ENCODE data around the gene EIPR1.
A peak's percentile ranks its signal among the peaks of the same experiment; 100 is the strongest.

Gene EIPR1

DNA sequence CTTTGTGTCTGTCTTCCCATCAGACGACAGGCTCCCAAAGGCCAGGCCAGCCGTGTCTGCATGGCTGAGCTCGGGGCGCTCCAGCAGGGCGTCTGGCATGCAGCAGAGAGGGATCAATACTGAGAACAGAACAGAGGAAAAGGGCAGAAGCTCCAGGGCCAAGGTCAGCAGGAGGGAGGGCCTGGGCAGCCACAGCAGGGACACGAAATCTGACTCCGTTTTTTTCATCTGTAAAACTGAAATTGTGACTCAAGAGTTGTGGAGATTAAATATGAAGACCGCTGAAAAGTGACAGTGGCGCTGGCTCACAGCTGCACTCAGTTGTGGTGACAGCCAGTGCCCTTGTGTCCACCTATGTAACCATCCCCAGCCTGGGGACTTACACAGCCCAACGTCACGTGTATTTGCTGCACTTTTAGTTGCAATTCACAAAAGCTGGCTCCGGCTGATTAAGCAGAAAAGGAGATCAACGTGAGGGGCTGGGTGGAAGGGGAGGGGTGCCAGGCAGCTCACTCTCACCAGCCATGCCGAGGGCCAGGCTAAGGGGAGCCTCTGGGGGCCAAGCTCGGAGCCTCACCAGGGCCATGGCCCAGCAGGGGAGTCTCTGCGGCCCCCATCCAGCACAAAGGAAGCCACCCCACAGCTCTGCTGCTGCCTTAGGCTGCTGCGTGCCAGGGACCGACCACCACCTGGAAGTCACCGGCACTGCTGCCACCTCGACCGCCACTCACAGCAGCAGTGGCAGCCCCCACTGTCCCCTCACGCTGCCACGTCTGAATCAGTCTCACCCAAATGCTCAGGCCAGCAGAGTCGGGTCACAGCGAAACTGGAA is 74.7 kb downstream of the EIPR1 start:
- TF ChIP-seq, protein P1, sequence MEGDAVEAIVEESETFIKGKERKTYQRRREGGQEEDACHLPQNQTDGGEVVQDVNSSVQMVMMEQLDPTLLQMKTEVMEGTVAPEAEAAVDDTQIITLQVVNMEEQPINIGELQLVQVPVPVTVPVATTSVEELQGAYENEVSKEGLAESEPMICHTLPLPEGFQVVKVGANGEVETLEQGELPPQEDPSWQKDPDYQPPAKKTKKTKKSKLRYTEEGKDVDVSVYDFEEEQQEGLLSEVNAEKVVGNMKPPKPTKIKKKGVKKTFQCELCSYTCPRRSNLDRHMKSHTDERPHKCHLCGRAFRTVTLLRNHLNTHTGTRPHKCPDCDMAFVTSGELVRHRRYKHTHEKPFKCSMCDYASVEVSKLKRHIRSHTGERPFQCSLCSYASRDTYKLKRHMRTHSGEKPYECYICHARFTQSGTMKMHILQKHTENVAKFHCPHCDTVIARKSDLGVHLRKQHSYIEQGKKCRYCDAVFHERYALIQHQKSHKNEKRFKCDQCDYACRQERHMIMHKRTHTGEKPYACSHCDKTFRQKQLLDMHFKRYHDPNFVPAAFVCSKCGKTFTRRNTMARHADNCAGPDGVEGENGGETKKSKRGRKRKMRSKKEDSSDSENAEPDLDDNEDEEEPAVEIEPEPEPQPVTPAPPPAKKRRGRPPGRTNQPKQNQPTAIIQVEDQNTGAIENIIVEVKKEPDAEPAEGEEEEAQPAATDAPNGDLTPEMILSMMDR (conservative IDR thresholded peaks at IDR 0.05) = no peak
- no peak for TF ChIP-seq ZFX (IDR thresholded peaks at IDR 0.05)
- peak overlapping the region; percentile 34; the same call in 1 of the 2 replicates for H3K27ac ChIP-seq

DNA sequence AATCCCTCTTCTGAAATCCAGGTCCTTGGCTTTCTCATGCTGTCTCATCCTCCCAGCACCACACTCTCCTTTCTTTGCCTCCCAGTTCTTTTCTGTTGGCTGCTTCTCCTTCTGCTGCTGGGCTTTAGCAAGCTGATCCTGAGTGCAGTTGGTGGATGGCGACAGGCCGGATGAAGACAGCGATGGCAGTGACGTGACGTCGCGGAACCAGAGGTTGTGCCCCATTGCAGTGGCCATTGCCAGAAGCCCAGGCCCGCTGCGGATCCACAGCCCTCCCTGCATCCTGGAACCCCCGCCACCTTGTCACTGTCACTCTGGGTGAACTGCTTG is 75.2 kb downstream of the EIPR1 start:
- H3K27ac ChIP-seq = no peak overlapping the region; the same call in 1 of the 2 replicates
- TF ChIP-seq, protein P1 (conservative IDR thresholded peaks at IDR 0.05) = no peak
- TF ChIP-seq ZFX (IDR thresholded peaks at IDR 0.05) = no peak

DNA sequence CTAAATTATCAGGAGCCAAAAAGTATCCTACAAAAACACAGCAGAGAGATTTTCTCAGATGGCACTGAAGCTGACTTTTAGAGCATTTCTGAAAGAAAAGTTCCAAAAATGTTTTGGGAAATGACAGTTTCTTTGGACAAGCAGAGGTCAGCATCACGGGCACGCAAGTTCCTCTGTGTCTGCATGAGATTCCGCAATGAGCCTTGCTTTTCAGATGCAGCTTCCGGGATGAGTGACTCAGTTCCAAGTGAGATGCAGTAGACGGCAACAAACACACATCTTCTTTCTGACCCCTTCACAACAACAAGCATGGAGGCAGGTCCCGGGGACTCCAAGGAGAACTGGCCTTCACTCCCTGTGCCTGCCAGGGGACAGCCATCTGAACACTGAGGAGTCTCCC is 76.6 kb downstream of the EIPR1 start:
- TF ChIP-seq ZFX (IDR thresholded peaks at IDR 0.05) = no peak
- TF ChIP-seq, protein P1 (conservative IDR thresholded peaks at IDR 0.05) = no peak

DNA sequence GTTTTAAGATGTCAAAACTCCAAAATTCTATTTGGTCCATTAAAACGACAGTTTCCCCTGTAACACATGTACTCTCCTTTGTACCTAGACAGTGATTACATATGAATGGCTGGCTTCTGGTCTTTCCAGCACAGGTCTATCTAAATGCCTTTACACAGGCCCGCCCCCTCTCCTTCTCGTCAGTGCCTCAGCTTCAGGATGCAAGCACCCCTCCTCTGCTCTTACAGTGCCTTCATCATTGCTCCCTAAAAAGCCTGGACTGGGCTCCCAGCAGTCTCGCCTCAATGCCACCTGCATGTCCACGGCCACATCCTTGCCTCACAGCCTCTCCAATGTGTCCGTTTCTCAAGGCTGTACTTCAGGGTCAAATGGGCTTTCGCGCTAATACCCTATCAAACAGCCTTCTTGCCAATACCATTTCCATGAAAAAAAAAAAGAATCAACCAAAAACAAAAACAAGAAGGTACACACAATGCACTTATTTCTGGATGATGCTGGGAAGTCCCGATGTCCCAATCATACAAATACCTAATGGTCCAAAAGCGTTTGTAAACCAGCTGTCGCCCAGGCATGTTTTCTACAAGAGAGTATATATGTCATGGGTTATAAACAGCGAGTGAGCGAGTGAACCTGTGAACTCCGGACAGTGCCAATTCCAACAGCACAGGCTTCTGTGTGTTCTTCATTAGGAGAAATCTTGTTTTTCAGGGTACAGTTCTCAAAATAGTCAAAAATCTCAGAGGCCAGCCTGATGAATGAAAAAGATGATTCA is 77.2 kb downstream of the EIPR1 start:
- no peak overlapping the region for H3K27ac ChIP-seq
- TF ChIP-seq, protein P1 (conservative IDR thresholded peaks at IDR 0.05) = no peak
- no peak for TF ChIP-seq ZFX (IDR thresholded peaks at IDR 0.05)

More for the DNA sequence above, 76.6 kb downstream of the EIPR1 start:
- no peak overlapping the region for H3K27ac ChIP-seq

DNA sequence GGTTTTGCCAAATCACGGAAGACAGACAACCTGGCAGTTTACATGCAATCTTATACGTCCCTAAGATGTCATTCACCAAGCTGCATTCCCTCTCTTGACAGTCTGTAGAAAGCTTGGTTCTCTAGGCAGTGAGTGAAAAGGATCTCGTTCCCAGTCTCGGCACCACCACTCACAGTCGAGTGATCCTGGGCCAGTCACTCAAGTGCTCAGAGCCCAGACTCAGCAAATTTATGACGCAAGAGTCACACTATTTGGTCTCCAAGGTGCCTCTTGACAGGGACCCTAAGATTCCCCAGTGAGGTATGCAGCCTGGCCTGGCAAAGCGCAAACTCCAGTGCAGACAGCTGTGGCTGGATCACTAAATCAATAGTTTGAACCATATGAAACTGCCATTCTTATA is 77.9 kb downstream of the EIPR1 start:
- TF ChIP-seq, protein P1 (conservative IDR thresholded peaks at IDR 0.05) = no peak
- TF ChIP-seq ZFX (IDR thresholded peaks at IDR 0.05) = no peak
- H3K27ac ChIP-seq = no peak overlapping the region

DNA sequence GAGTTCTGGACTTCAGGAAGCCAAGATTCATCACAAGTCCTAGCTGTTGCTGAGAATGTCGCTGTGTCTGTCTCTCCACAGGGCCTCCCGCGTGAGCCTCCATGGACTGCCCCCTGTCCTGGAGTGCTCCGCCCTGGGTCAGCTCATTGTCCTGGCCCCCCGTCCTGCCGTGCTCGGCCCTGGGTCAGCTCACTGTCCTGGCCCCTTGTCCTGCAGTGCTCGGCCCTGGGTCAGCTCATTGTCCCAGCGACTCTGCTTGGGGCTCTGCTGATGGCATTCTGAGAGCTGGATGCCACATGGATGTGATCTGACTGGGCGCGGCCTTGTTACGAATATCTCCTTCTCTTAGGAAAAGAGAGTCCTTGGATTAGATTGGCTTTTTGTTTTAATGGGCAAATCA is 78.5 kb downstream of the EIPR1 start:
- H3K27ac ChIP-seq = no peak overlapping the region
- no peak for TF ChIP-seq ZFX (IDR thresholded peaks at IDR 0.05)
- TF ChIP-seq, protein P1 (conservative IDR thresholded peaks at IDR 0.05) = no peak

DNA sequence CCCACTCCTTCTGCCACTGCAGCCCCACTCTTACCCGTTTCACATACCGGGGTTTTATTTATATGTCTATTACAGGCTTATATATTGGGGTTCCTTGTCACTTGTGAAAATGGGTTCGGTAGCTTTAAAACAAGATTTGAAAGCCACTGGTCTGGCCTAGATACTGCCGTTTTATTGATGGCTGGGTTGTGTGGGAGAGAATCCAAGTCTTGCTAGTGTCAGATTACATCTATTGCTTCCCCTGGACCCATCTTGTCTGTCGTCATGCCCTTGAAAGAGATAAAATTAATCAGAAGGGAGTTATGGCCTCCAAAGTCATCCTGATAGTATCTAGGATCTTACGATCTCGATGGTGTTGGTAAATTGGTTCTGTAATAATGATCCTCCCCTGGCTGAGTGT is 79.4 kb downstream of the EIPR1 start:
- TF ChIP-seq, protein P1 (conservative IDR thresholded peaks at IDR 0.05) = no peak
- TF ChIP-seq ZFX (IDR thresholded peaks at IDR 0.05) = no peak
- H3K27ac ChIP-seq = no peak overlapping the region
